GM23248 (cell line): Measurements from ENCODE around the gene FTH1. TPM values are rescaled to one million over a fixed set of nuclear protein-coding genes. Genes with fewer than 3 reads are reported as not detected.

Experiments
- DNase-seq: peaks from one replicate; pipeline ENCODE4 v3.0.0-alpha.2; 2015
- H2AFZ ChIP-seq: fragments of 200-600 bp; sonication (generic); 2 replicates; pipeline ENCODE4 v1.6.1; 2016; ENCODE audit warnings: antibody characterized with exemption
- H3F3A ChIP-seq: fragments of 200-600 bp; sonication (generic); 2 replicates; pipeline ENCODE4 v1.6.1; 2016; ENCODE audit warnings: mild to moderate bottlenecking, antibody characterized with exemption, mixed run types; ENCODE audit not compliant: insufficient read depth
- H3K27ac ChIP-seq: fragments of 200-600 bp; sonication (generic); 2 replicates; pipeline ENCODE4 v1.5.1; 2016; ENCODE audit warnings: mild to moderate bottlenecking
- H3K27me3 ChIP-seq: fragments of 200-600 bp; sonication (generic); replicated peaks from 2 replicates; pipeline ENCODE4 v1.6.1; 2016; ENCODE audit warnings: mild to moderate bottlenecking; ENCODE audit not compliant: insufficient read depth
- H3K36me3 ChIP-seq: fragments of 200-600 bp; sonication (generic); 2 replicates; pipeline ENCODE4 v1.6.1; 2016; ENCODE audit warnings: low read depth, mild to moderate bottlenecking
- H3K4me1 ChIP-seq: fragments of 200-600 bp; sonication (generic); 2 replicates; pipeline ENCODE4 v1.6.1; 2016; ENCODE audit warnings: mild to moderate bottlenecking; ENCODE audit not compliant: insufficient read depth
- H3K4me2 ChIP-seq: fragments of 200-600 bp; sonication (generic); one replicate; pipeline ENCODE4 v1.6.1; 2016; ENCODE audit warnings: mild to moderate bottlenecking; ENCODE audit not compliant: unreplicated experiment
- H3K4me3 ChIP-seq: fragments of 200-600 bp; sonication (generic); 2 replicates; pipeline ENCODE4 v1.5.1; 2016; ENCODE audit warnings: mild to moderate bottlenecking
- H3K79me2 ChIP-seq: fragments of 200-600 bp; sonication (generic); 2 replicates; pipeline ENCODE4 v1.6.1; 2016; ENCODE audit warnings: mild to moderate bottlenecking; ENCODE audit not compliant: insufficient read depth
- H3K9ac ChIP-seq: fragments of 200-600 bp; sonication (generic); 2 replicates; pipeline ENCODE4 v1.6.1; 2016; ENCODE audit warnings: mild to moderate bottlenecking
- H3K9me2 ChIP-seq: fragments of 200-600 bp; sonication (generic); 2 replicates; pipeline ENCODE4 v1.6.1; 2016; ENCODE audit warnings: mixed run types, mild to moderate bottlenecking, moderate library complexity; ENCODE audit not compliant: insufficient read depth
- H3K9me3 ChIP-seq: fragments of 200-600 bp; sonication (generic); one replicate; pipeline ENCODE4 v1.6.1; 2017; ENCODE audit warnings: low read depth
- H4K20me1 ChIP-seq: fragments of 200-600 bp; sonication (generic); 2 replicates; pipeline ENCODE4 v1.6.0; 2016; ENCODE audit not compliant: insufficient read depth
- EZH2 ChIP-seq: fragments of 200-600 bp; sonication (generic); IDR thresholded peaks from 2 replicates; pipeline ENCODE4 v1.6.1; 2018; ENCODE audit warnings: antibody characterized with exemption, mild to moderate bottlenecking; ENCODE audit not compliant: insufficient read depth, poor library complexity, severe bottlenecking
- EZH2phosphoT487 ChIP-seq: fragments of 200-600 bp; sonication (generic); IDR thresholded peaks from 2 replicates; pipeline ENCODE4 v1.6.1; 2018; ENCODE audit warnings: antibody characterized with exemption, moderate library complexity, mild to moderate bottlenecking, low read depth; ENCODE audit not compliant: insufficient read depth
- WGBS, 2 experiments: methylation state at CpG; one replicate each; pipeline ENCODE4 v1.1.6; 2015 to 2017; ENCODE audit warnings: low lambda C conversion rate in 2 of 2, low coverage in 1 of 2; ENCODE audit errors: missing lambda C conversion rate in 2 of 2; 5-methylcytosine and 5-hydroxymethylcytosine counted together
- in situ Hi-C: fragments of 300-500 bp; cut with MboI; formaldehyde crosslinking; loops from 2 replicates; pipeline ENCODE4 v1.15.0; 2020
- polyA plus RNA-seq: library from polyadenylated mRNA; unstranded; fragments of >200 nt; fragmentation: Nextera tagmentation; extraction: Ambion mirVana; gene quantifications from 2 replicates; pipeline ENCODE4 v1.2.1, GENCODE V29; 2016
- total RNA-seq: library from RNA; depleted of rRNA; stranded (reverse); fragments of >200 nt; shearing (Covaris generic); gene quantifications from 2 replicates; pipeline ENCODE4 v1.2.3, GENCODE V29; 2014

The FTH1 gene
- total and polyA plus RNA-seq, 2 experiments from 2014 or later: 473 to 10,305 TPM

- no peak overlapping the region for H3K9ac ChIP-seq
- TF ChIP-seq EZH2phosphoT487 (no peak), EZH2 (no peak)
- H4K20me1 ChIP-seq: peaks cover 9% of the 10 kb centered on the region
- H3K9me2 ChIP-seq: no peaks in the 10 kb centered on the region
- H2AFZ ChIP-seq: no peak overlapping the region
- H3K4me1 ChIP-seq: peaks cover 28% of the 10 kb centered on the region
- no peaks in the 10 kb centered on the region for H3K27me3 ChIP-seq
- peaks cover 51% of the 10 kb centered on the region for H3F3A ChIP-seq
- in situ Hi-C loops: no loop called here
- 74 to 76% methylated on average over 3 of the region's 3 CpGs for WGBS, 2 experiments
- DNase-seq: no peak
- no peaks in the 10 kb centered on the region for H3K9me3 ChIP-seq
- H3K79me2 ChIP-seq: peaks cover 14% of the 10 kb centered on the region
- H3K4me3 ChIP-seq: no peak overlapping the region
- H3K4me2 ChIP-seq: no peak overlapping the region
- H3K27ac ChIP-seq: no peak overlapping the region
- peaks cover 22% of the 10 kb centered on the region for H3K36me3 ChIP-seq
Measured at GRCh38 chr11:61960532-61960931, 6.9 kb downstream of the FTH1 start.

DNA sequence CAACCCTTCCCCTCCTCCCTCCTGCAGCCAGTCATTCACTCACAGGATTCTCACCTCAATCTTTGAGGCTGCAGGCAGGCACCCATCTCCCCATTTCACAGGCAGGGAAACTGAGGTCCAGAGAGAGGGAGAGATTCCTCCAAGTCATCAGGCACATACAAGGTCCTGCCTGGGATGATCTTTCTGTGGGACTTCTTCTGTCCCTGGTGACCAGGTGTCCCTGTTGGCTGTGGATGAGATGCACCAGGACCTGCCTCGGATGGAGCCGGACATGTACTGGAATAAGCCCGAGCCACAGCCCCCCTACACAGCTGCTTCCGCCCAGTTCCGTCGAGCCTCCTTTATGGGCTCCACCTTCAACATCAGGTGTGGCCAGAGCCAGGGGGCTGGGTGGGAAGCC, 7.8 kb downstream of the FTH1 start:
- Histone ChIP-seq H3K9ac (no peak overlapping the region), H3K27ac (no peak overlapping the region), H3K4me2 (no peak overlapping the region), H3K4me3 (no peak overlapping the region), H3K36me3 (peaks cover 13% of the 10 kb centered on the region; the same call in 1 of the 2 replicates), H3K79me2 (peaks cover 5% of the 10 kb centered on the region), H2AFZ (no peak overlapping the region), H3K9me3 (no peaks in the 10 kb centered on the region), H4K20me1 (peaks cover under 1% of the 10 kb centered on the region; the same call in 1 of the 2 replicates), H3K27me3 (no peaks in the 10 kb centered on the region), H3K9me2 (no peaks in the 10 kb centered on the region), H3F3A (peaks cover 44% of the 10 kb centered on the region), H3K4me1 (peaks cover 25% of the 10 kb centered on the region)
- in situ Hi-C loops: no loop called here
- TF ChIP-seq EZH2phosphoT487 (no peak), EZH2 (no peak)
- 81 to 82% methylated on average over 6 of the region's 6 CpGs for WGBS, 2 experiments
- no peak for DNase-seq

GRCh38 chr11:61959114-61959513, 8.3 kb downstream of the FTH1 start:
- no peak overlapping the region for H3K4me2 ChIP-seq
- H3K4me1 ChIP-seq: peaks cover 24% of the 10 kb centered on the region
- no peak overlapping the region for H3K9ac ChIP-seq
- in situ Hi-C loops: no loop called here
- peaks cover 7% of the 10 kb centered on the region; the same call in 1 of the 2 replicates for H3K36me3 ChIP-seq
- no peak overlapping the region for H3K4me3 ChIP-seq
- H2AFZ ChIP-seq: no peak overlapping the region
- H3K79me2 ChIP-seq: no peaks in the 10 kb centered on the region
- H3K27ac ChIP-seq: no peak overlapping the region
- TF ChIP-seq EZH2 (no peak), EZH2phosphoT487 (no peak)
- 26 to 36% methylated on average over 2 of the region's 2 CpGs for WGBS, 2 experiments
- H4K20me1 ChIP-seq: no peaks in the 10 kb centered on the region
- no peaks in the 10 kb centered on the region for H3K27me3 ChIP-seq
- no peaks in the 10 kb centered on the region for H3K9me2 ChIP-seq
- H3K9me3 ChIP-seq: no peaks in the 10 kb centered on the region
- H3F3A ChIP-seq: peaks cover 43% of the 10 kb centered on the region
- no peak for DNase-seq

DNA sequence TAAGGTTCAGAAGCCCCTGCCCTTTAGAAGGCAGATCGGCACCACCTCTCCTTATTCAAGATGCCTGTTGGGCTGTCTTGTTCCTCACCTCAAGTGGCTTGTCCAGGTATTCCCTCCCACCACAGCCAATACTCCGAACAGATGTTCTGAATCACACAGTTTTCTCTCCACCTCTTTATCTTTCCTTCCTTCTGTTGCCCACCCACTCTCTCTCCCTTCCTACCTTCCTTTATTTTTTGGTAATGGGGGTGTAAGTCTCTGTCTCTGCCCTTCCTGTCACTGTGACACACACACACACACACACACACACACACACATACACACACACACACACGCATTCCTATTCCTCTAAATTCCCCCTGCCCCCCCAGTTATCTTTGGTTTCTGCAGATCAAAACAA, 8.8 kb downstream of the FTH1 start:
- peaks cover 44% of the 10 kb centered on the region for H3F3A ChIP-seq
- no peak overlapping the region for H2AFZ ChIP-seq
- in situ Hi-C loops: no loop called here
- no peak overlapping the region for H3K4me3 ChIP-seq
- H4K20me1 ChIP-seq: no peaks in the 10 kb centered on the region
- no peaks in the 10 kb centered on the region for H3K9me3 ChIP-seq
- H3K79me2 ChIP-seq: no peaks in the 10 kb centered on the region
- H3K36me3 ChIP-seq: 0 out of 2 replicates have a peak, but pooled peaks cover 4% of the 10 kb centered on the region
- H3K9ac ChIP-seq: no peak overlapping the region
- no peak for TF ChIP-seq EZH2phosphoT487
- TF ChIP-seq EZH2: no peak
- H3K9me2 ChIP-seq: no peaks in the 10 kb centered on the region
- H3K27ac ChIP-seq: no peak overlapping the region
- H3K4me1 ChIP-seq: peaks cover 20% of the 10 kb centered on the region
- H3K4me2 ChIP-seq: no peak overlapping the region
- 66 to 67% methylated on average over 3 of the region's 3 CpGs for WGBS, 2 experiments
- no peaks in the 10 kb centered on the region for H3K27me3 ChIP-seq
- DNase-seq: no peak
